Measurements from ENCODE around the gene CD40. TPM values are rescaled to one million over a fixed set of nuclear protein-coding genes. Genes with fewer than 3 reads are reported as not detected.

The CD40 gene
- total RNA-seq, 1 donor from 2014 or later: 6.8 TPM

DNA sequence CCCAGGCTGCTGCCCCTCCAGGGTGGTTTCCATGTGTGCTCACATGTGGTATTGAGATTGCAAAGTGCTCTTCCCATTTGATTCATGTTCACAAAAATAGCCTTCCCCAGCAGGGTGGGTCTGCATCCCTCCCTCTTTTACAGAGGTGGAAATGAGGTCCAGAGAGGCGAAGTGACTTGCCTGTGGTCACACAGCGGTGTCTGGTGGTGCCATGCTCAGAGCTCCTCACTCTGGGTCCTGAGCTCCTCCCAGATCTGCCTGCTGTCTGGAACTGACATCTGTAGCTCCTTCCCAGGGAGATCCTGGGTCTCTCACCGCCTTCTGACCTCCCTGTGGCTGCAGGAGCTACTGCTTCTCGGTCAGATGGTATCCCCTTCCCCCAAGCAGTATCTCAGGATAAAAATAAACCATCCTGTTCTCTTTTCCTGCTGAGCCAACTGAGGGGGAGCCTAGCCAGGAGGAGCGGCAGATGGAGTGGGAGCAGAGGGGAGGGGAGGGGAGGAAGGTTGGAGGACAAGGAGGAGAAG, 11.9 kb downstream of the CD40 start:
- no peak for DNase-seq
- Histone ChIP-seq H3K4me1 (peaks cover 38% of the 10 kb centered on the region), H3K27ac (replicated peaks) (no peak overlapping the region), H3K36me3 (peaks cover 18% of the 10 kb centered on the region), H3K4me3 (no peak overlapping the region), H3K27me3 (ENCODE audit: low read depth) (peaks cover 27% of the 10 kb centered on the region), H3K9me3 (replicated peaks) (no peaks in the 10 kb centered on the region)
- TF ChIP-seq, protein P1, sequence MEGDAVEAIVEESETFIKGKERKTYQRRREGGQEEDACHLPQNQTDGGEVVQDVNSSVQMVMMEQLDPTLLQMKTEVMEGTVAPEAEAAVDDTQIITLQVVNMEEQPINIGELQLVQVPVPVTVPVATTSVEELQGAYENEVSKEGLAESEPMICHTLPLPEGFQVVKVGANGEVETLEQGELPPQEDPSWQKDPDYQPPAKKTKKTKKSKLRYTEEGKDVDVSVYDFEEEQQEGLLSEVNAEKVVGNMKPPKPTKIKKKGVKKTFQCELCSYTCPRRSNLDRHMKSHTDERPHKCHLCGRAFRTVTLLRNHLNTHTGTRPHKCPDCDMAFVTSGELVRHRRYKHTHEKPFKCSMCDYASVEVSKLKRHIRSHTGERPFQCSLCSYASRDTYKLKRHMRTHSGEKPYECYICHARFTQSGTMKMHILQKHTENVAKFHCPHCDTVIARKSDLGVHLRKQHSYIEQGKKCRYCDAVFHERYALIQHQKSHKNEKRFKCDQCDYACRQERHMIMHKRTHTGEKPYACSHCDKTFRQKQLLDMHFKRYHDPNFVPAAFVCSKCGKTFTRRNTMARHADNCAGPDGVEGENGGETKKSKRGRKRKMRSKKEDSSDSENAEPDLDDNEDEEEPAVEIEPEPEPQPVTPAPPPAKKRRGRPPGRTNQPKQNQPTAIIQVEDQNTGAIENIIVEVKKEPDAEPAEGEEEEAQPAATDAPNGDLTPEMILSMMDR (IDR thresholded peaks at IDR 0.05; ENCODE audit: borderline replicate concordance): no peak
- intact Hi-C loops (cut with micrococcal nuclease): loop anchor here (10.0 kb wide), 2 partner anchors 195 to 215 kb away; no protein-coding TSS in a partner anchor

DNA sequence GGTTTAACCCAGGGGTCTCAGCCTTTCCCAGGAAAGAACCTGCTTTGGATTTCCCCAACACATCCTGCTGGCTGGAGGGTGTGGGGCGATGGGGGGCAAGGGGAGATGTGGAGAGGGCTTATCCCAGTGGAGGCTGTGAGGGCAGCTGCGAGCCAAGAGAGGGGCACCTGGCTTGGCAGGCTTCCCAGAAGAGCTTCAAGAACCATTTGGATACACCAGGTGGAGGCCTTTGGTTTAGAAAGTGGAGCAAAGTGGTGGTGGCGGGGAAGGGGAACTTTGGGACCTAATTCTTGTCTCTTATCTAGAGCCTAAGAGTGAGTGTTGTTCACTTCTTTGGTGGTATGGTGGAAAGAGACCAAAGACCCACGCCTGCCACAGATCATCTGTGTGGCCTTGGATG, 12.4 kb downstream of the CD40 start:
- Histone ChIP-seq H3K9me3 (replicated peaks) (no peaks in the 10 kb centered on the region), H3K4me1 (peaks cover 38% of the 10 kb centered on the region), H3K36me3 (peaks cover 18% of the 10 kb centered on the region), H3K27me3 (ENCODE audit: low read depth) (peaks cover 32% of the 10 kb centered on the region), H3K4me3 (no peak overlapping the region), H3K27ac (replicated peaks) (no peak overlapping the region)
- intact Hi-C loops (cut with micrococcal nuclease): loop anchor here (10.0 kb wide), 1 partner anchor 214 kb away; no protein-coding TSS in a partner anchor
- no peak for DNase-seq
- TF ChIP-seq, protein P1 (IDR thresholded peaks at IDR 0.05; ENCODE audit: borderline replicate concordance): no peak

- TF ChIP-seq, protein P1 (IDR thresholded peaks at IDR 0.05; ENCODE audit: borderline replicate concordance): no peak
- Histone ChIP-seq H3K36me3 (peaks cover 9% of the 10 kb centered on the region), H3K4me1 (peaks cover 38% of the 10 kb centered on the region), H3K27me3 (ENCODE audit: low read depth) (peaks cover 40% of the 10 kb centered on the region), H3K9me3 (replicated peaks) (no peaks in the 10 kb centered on the region), H3K27ac (replicated peaks) (no peak overlapping the region), H3K4me3 (no peak overlapping the region)
- intact Hi-C loops (cut with micrococcal nuclease): loop anchor here (10.0 kb wide), 1 partner anchor 213 kb away; no protein-coding TSS in a partner anchor
- DNase-seq: no peak
Observed at GRCh38 chr20:46131396-46131795, 13.3 kb downstream of the CD40 start.

DNA sequence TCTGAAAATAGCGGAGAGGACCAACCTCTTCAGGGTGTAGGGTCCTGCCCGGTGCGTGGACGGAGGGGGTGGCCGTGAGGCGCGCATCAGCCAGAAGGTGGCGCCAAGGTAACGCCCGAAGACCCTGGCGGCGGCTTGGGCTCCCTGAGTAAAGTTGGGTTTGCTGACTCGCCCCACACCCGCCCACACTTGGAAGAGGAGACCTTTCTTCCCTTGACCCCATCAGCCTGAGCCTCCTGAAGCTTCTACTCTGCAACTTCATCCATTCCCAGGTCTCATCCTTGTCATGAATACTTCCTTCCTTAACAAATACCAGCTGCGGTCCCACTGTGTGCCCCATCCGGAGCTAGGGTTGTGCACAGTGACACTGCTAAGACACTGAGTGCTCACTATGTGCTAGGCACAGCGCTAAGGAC, 14.6 kb downstream of the CD40 start:
- peaks cover 54% of the 10 kb centered on the region for H3K27me3 ChIP-seq (ENCODE audit: low read depth)
- intact Hi-C loops (cut with micrococcal nuclease): loop anchor here (10.0 kb wide), 1 partner anchor 212 kb away; no protein-coding TSS in a partner anchor
- TF ChIP-seq, protein P1 (IDR thresholded peaks at IDR 0.05; ENCODE audit: borderline replicate concordance): peak; percentile 91
- H3K4me1 ChIP-seq: peaks cover 38% of the 10 kb centered on the region
- H3K4me3 ChIP-seq: no peak overlapping the region
- H3K36me3 ChIP-seq: no peaks in the 10 kb centered on the region
- H3K27ac ChIP-seq (replicated peaks): no peak overlapping the region
- no peaks in the 10 kb centered on the region for H3K9me3 ChIP-seq (replicated peaks)
- DNase-seq: peak; percentile 68

- DNase-seq: no peak
- Histone ChIP-seq H3K27me3 (ENCODE audit: low read depth) (peaks cover 67% of the 10 kb centered on the region), H3K27ac (replicated peaks) (no peak overlapping the region), H3K4me1 (peaks cover 33% of the 10 kb centered on the region), H3K9me3 (replicated peaks) (no peaks in the 10 kb centered on the region), H3K4me3 (no peak overlapping the region), H3K36me3 (no peaks in the 10 kb centered on the region)
- intact Hi-C loops (cut with micrococcal nuclease): loop anchor here (10.0 kb wide), 1 partner anchor 211 kb away; no protein-coding TSS in a partner anchor
- TF ChIP-seq, protein P1 (IDR thresholded peaks at IDR 0.05; ENCODE audit: borderline replicate concordance): no peak
Observed at GRCh38 chr20:46133886-46134654, 16.0 kb downstream of the CD40 start.
